ENCODE results near the gene UNC119B.
A peak's percentile ranks its signal among the peaks of the same experiment; 100 is the strongest.

The UNC119B gene

GRCh38 chr12:120661432-120661831 lies 48.8 kb upstream of the UNC119B start:
- CTCF ChIA-PET: interaction anchor here (1.5 kb wide), 1 partner anchor 12 kb away, joined by 15 read pairs; no protein-coding TSS in a partner anchor
- no peaks in the 10 kb centered on the region for H3K36me3 ChIP-seq (ENCODE audit: control insufficient read depth in 2 of 2, insufficient read depth in 1 of 2, low read length in 2 of 2)
- H3K4me3 ChIP-seq (ENCODE audit: low read depth, low read length): no peak overlapping the region
- no peak for TF ChIP-seq ZNF248 (tag by site-specific recombination; IDR thresholded peaks at IDR 0.05)
- peak; percentile 99 for TF ChIP-seq ZNF366 (tag by site-specific recombination; conservative IDR thresholded peaks at IDR 0.05)
- no peak for TF ChIP-seq INSM2 (tag by site-specific recombination; IDR thresholded peaks at IDR 0.05)
- TF ChIP-seq PRDM2 (tag by site-specific recombination; IDR thresholded peaks at IDR 0.05; ENCODE audit: borderline replicate concordance): no peak
- peak; percentile 98 for TF ChIP-seq ZBTB17 (tag by site-specific recombination; IDR thresholded peaks at IDR 0.05)
- no peaks in the 10 kb centered on the region for H3K4me1 ChIP-seq (ENCODE audit: control insufficient read depth, insufficient read depth, low read length)
- no peak overlapping the region for H3K27ac ChIP-seq (ENCODE audit: extremely low read depth, low read depth, low read length)
- POLR2A ChIA-PET: no interaction called here
- H3K9me3 ChIP-seq (ENCODE audit: control insufficient read depth, insufficient read depth, low read depth, low read length): no peaks in the 10 kb centered on the region

- POLR2A ChIA-PET: interaction anchor here (0.7 kb wide), 1 partner anchor 16 kb away, joined by 3 read pairs; no protein-coding TSS in a partner anchor
- no peak overlapping the region for H3K27ac ChIP-seq (ENCODE audit: extremely low read depth, low read depth, low read length)
- H3K9me3 ChIP-seq (ENCODE audit: control insufficient read depth, insufficient read depth, low read depth, low read length): no peaks in the 10 kb centered on the region
- CTCF ChIA-PET: interaction anchor here (1.7 to 3.0 kb wide), 2 partner anchors 10 to 13 kb away, joined by 4 to 19 read pairs; no protein-coding TSS in a partner anchor
- no peak for TF ChIP-seq ZNF350 (tag by site-specific recombination; IDR thresholded peaks at IDR 0.05)
- TF ChIP-seq ZNF621 (tag by site-specific recombination; IDR thresholded peaks at IDR 0.05): no peak
- TF ChIP-seq ZNF639 (tag by site-specific recombination; IDR thresholded peaks at IDR 0.05): no peak
- TF ChIP-seq ZNF221 (tag by site-specific recombination; IDR thresholded peaks at IDR 0.05; ENCODE audit: borderline replicate concordance): no peak
- no peak for TF ChIP-seq IKZF3 (tag by site-specific recombination; IDR thresholded peaks at IDR 0.05)
- TF ChIP-seq KLF16 (tag by site-specific recombination; IDR thresholded peaks at IDR 0.05): no peak
- no peak for TF ChIP-seq ZNF530 (tag by site-specific recombination; IDR thresholded peaks at IDR 0.05; ENCODE audit: low read depth)
- TF ChIP-seq ZNF677 (tag by site-specific recombination; IDR thresholded peaks at IDR 0.05): no peak
- no peak for TF ChIP-seq SCRT2 (tag by site-specific recombination; IDR thresholded peaks at IDR 0.05)
- no peak for TF ChIP-seq ZBTB44 (tag by site-specific recombination; IDR thresholded peaks at IDR 0.05)
- TF ChIP-seq PRDM2 (tag by site-specific recombination; IDR thresholded peaks at IDR 0.05; ENCODE audit: borderline replicate concordance): no peak
- no peaks in the 10 kb centered on the region for H3K36me3 ChIP-seq (ENCODE audit: control insufficient read depth in 2 of 2, insufficient read depth in 1 of 2, low read length in 2 of 2)
- no peaks in the 10 kb centered on the region for H3K4me1 ChIP-seq (ENCODE audit: control insufficient read depth, insufficient read depth, low read length)
- H3K4me3 ChIP-seq (ENCODE audit: low read depth, low read length): no peak overlapping the region
Observed at GRCh38 chr12:120662879-120663278, 47.4 kb upstream of the UNC119B start.

All from HEK293 (cell line).